HCT116 (cell line): ENCODE results near the gene SMYD3. TPM values are rescaled to one million over a fixed set of nuclear protein-coding genes. Genes with fewer than 3 reads are reported as not detected.
A peak's percentile ranks its signal among the peaks of the same experiment; 100 is the strongest.

Experiments used
- ATAC-seq: fragments of 200-7000 bp; cut with Tn5 transposase; 2 replicates; pipeline ENCODE4 v1.9.1; 2020; ENCODE audit warnings: mild to moderate bottlenecking, moderate library complexity
- BruUV-seq: library from RNA; stranded (reverse); fragments of 400-500 nt; replicated peaks from 2 replicates; lab custom pipeline; 2021; lab: Mats Ljungman, UMichigan
- CTCF ChIA-PET: fragments of 300-600 bp; sonication (Branson Sonifier 250); formaldehyde crosslinking; loops from one replicate; lab custom pipeline; 2021; ENCODE audit warnings: antibody characterized with exemption; lab: Charles Lee
- POLR2A ChIA-PET: fragments of 300-600, 350-600 bp; sonication (Branson Sonifier 250); formaldehyde crosslinking; loops from one replicate; lab custom pipeline; 2021; ENCODE audit warnings: antibody characterized with exemption; lab: Charles Lee
- RAD21 ChIA-PET, 2 experiments: fragments of 300-600 bp; sonication (Branson Sonifier 250); formaldehyde crosslinking; loops; one replicate each; lab custom pipeline; 2023; ENCODE audit warnings: low total read pairs in 2 of 2; ENCODE audit not compliant: uncharacterized antibody in 2 of 2, unreplicated experiment in 2 of 2, low non-redundant PET in 1 of 2; lab: Charles Lee
- DNase-seq: peaks from one replicate; pipeline ENCODE4 v3.0.0-alpha.2; 2010; ENCODE audit warnings: low read depth, low spot score
- H2AFZ ChIP-seq: fragments of 200-600 bp; shearing (Covaris generic), sonication (generic); 2 replicates; pipeline ENCODE4 v1.6.1; 2017; ENCODE audit warnings: low read depth, mixed run types, mixed read lengths, antibody characterized with exemption, low read length; ENCODE audit not compliant: poor library complexity, severe bottlenecking
- H3K27ac ChIP-seq: 2 replicates; pipeline ENCODE4 v1.5.1; 2012; ENCODE audit warnings: low read depth, low read length
- H3K27me3 ChIP-seq: fragments of 200-600 bp; sonication (generic); 2 replicates; pipeline ENCODE4 v1.6.1; 2016; ENCODE audit warnings: mixed run types, low read length, mixed read lengths; ENCODE audit not compliant: insufficient read depth
- H3K36me3 ChIP-seq, 2 experiments: fragments of 200-500 bp in 1 of 2; fragments of 200-600 bp in 1 of 2; sonication (Bioruptor generic) in 1 of 2; sonication (generic) in 1 of 2; 2 replicates each; pipeline versions ENCODE4 v1.5.1 to v1.6.1; 2014 to 2016; ENCODE audit warnings: low read length in 2 of 2, inconsistent platforms in 1 of 2, mixed read lengths in 1 of 2, mixed run types in 1 of 2; ENCODE audit not compliant: insufficient read depth in 2 of 2, control insufficient read depth in 1 of 2
- H3K4me1 ChIP-seq, 2 experiments: fragments of 200-600 bp in 1 of 2; sonication (generic) in 1 of 2; 2 replicates each; pipeline versions ENCODE4 v1.5.1 to v1.6.1; 2012 to 2017; ENCODE audit warnings: low read length in 2 of 2, inconsistent platforms in 1 of 2, mild to moderate bottlenecking in 1 of 2, mixed read lengths in 1 of 2, mixed run types in 1 of 2, moderate library complexity in 1 of 2; ENCODE audit not compliant: insufficient read depth in 2 of 2, control insufficient read depth in 1 of 2
- H3K4me2 ChIP-seq: fragments of 200-600 bp; sonication (generic); 2 replicates; pipeline ENCODE4 v1.6.1; 2017; ENCODE audit warnings: mixed run types, low read length, mixed read lengths
- H3K4me3 ChIP-seq, 2 experiments: fragments of 200-600 bp in 1 of 2; sonication (generic) in 1 of 2; replicated peaks in 1 of 2; 2 replicates each; pipeline ENCODE4 v1.5.1; 2011 to 2016; ENCODE audit warnings: low read length in 2 of 2, control low read depth in 1 of 2, low read depth in 1 of 2, mild to moderate bottlenecking in 1 of 2, mixed read lengths in 1 of 2, mixed run types in 1 of 2
- H3K79me2 ChIP-seq: fragments of 200-600 bp; sonication (generic); 2 replicates; pipeline ENCODE4 v1.6.1; 2017; ENCODE audit warnings: mild to moderate bottlenecking, mixed run types, low read length, moderate library complexity, mixed read lengths; ENCODE audit not compliant: insufficient read depth
- H3K9ac ChIP-seq: fragments of 200-600 bp; sonication (generic); 2 replicates; pipeline ENCODE4 v1.6.1; 2016; ENCODE audit warnings: low read length, mixed read lengths
- H3K9me2 ChIP-seq: fragments of 200-600 bp; sonication (generic), shearing (Covaris generic); 2 replicates; pipeline ENCODE4 v1.6.1; 2017; ENCODE audit warnings: mixed run types, mild to moderate bottlenecking, moderate library complexity; ENCODE audit not compliant: insufficient read depth
- H3K9me3 ChIP-seq, 2 experiments: fragments of 200-500 bp in 1 of 2; fragments of 200-600 bp in 1 of 2; sonication (Bioruptor generic) in 1 of 2; sonication (generic) in 1 of 2; 2 replicates each; pipeline ENCODE4 v1.6.1; 2014 to 2017; ENCODE audit warnings: low read length in 2 of 2, mixed read lengths in 2 of 2, inconsistent platforms in 1 of 2, low read depth in 1 of 2, mild to moderate bottlenecking in 1 of 2, mixed run types in 1 of 2, moderate library complexity in 1 of 2; ENCODE audit not compliant: control insufficient read depth in 1 of 2, insufficient read depth in 1 of 2
- H4K20me1 ChIP-seq: fragments of 200-600 bp; sonication (generic), shearing (Covaris generic); 2 replicates; pipeline ENCODE4 v1.6.1; 2017; ENCODE audit warnings: mixed run types, mild to moderate bottlenecking, moderate library complexity; ENCODE audit not compliant: insufficient read depth
- ATF3 ChIP-seq: IDR thresholded peaks from 2 replicates; pipeline ENCODE4 v1.6.1; 2012
- CBX3 ChIP-seq: IDR thresholded peaks from 2 replicates; pipeline ENCODE4 v1.6.1; 2012; ENCODE audit warnings: low read depth
- EGR1 ChIP-seq: IDR thresholded peaks from 2 replicates; pipeline ENCODE4 v1.6.1; 2012; ENCODE audit warnings: low read depth
- ELF1 ChIP-seq: IDR thresholded peaks from 2 replicates; pipeline ENCODE4 v1.6.1; 2012; ENCODE audit warnings: low read depth, borderline replicate concordance
- EZH2 ChIP-seq: fragments of 200-600 bp; sonication (generic); IDR thresholded peaks from 2 replicates; pipeline ENCODE4 v1.6.1; 2017; ENCODE audit warnings: antibody characterized with exemption, mixed run types
- JUND ChIP-seq: IDR thresholded peaks from 2 replicates; pipeline ENCODE4 v1.6.1; 2012
- MAX ChIP-seq: IDR thresholded peaks from 2 replicates; pipeline ENCODE4 v1.6.1; 2012
- POLR2A ChIP-seq: IDR thresholded peaks from 2 replicates; pipeline ENCODE4 v1.7.0; 2011; ENCODE audit warnings: borderline replicate concordance; ENCODE audit not compliant: insufficient read depth, insufficient read length; ENCODE audit errors: extremely low read depth
- POLR2AphosphoS5 ChIP-seq: IDR thresholded peaks from 2 replicates; pipeline ENCODE4 v1.6.1; 2011; ENCODE audit warnings: mild to moderate bottlenecking, low read depth, low read length, moderate library complexity
- RAD21 ChIP-seq: IDR thresholded peaks from 2 replicates; pipeline ENCODE4 v1.6.1; 2012; ENCODE audit warnings: low read depth, mild to moderate bottlenecking
- SIN3A ChIP-seq: IDR thresholded peaks from 2 replicates; pipeline ENCODE4 v1.6.1; 2012; ENCODE audit warnings: low read depth
- SP1 ChIP-seq: IDR thresholded peaks from 2 replicates; pipeline ENCODE4 v1.6.1; 2012; ENCODE audit warnings: low read depth
- SRF ChIP-seq: IDR thresholded peaks from 2 replicates; pipeline ENCODE4 v1.6.1; 2012; ENCODE audit warnings: low read depth
- TCF7L2 ChIP-seq: IDR thresholded peaks from 2 replicates; pipeline ENCODE4 v1.7.0; 2011; ENCODE audit warnings: borderline replicate concordance, inconsistent platforms; ENCODE audit not compliant: insufficient read depth, insufficient read length; ENCODE audit errors: extremely low read depth
- YY1 ChIP-seq: IDR thresholded peaks from 2 replicates; pipeline ENCODE4 v1.6.1; 2011; ENCODE audit warnings: low read length, low read depth, moderate library complexity, mild to moderate bottlenecking; ENCODE audit not compliant: insufficient replicate concordance; ENCODE audit errors: extremely low read depth
- ZBTB33 ChIP-seq: IDR thresholded peaks from 2 replicates; pipeline ENCODE4 v1.6.1; 2011; ENCODE audit warnings: mild to moderate bottlenecking, low read length, moderate library complexity; ENCODE audit not compliant: insufficient replicate concordance; ENCODE audit errors: extremely low read depth
- ZFX ChIP-seq: fragments of 450-650 bp; IDR thresholded peaks from 2 replicates; pipeline ENCODE4 v1.6.1; 2017
- ZNF274 ChIP-seq: fragments of 200-500 bp; sonication (Bioruptor generic); IDR thresholded peaks from 2 replicates; pipeline ENCODE4 v1.6.1; 2014; ENCODE audit warnings: mild to moderate bottlenecking, low read depth, low read length, inconsistent platforms
- intact Hi-C: fragments of 100-400 bp; cut with micrococcal nuclease; formaldehyde crosslinking; loops from 2 replicates; pipeline ENCODE4 v1.10.0; 2022
- total RNA-seq: library from RNA; stranded (reverse); gene quantifications from one replicate; pipeline ENCODE4 v1.2.1, GENCODE V29; 2021; ENCODE audit not compliant: unreplicated experiment

The SMYD3 gene
- total RNA-seq, 1 experiment from 2014 or later, result 33.6 TPM

- no peak for DNase-seq
- intact Hi-C loops, result no loop called here
These were observed 790.5 kb downstream of the SMYD3 start for GRCh38 chr1:245716561-245716960.

GRCh38 chr1:245715970-245716369, 791.1 kb downstream of the SMYD3 start:
- ChIA-PET CTCF (no interaction called here), RAD21 (interaction anchor here in 1 of 2 experiments (0.6 kb wide), 1 partner anchor 26 kb away, joined by 4 read pairs; no protein-coding TSS in a partner anchor), POLR2A (no interaction called here)
- no peak overlapping the region for H3K4me2 ChIP-seq
- no peak overlapping the region for H3K27ac ChIP-seq
- no peak overlapping the region for H2AFZ ChIP-seq
- no peaks in the 10 kb centered on the region for H4K20me1 ChIP-seq
- H3K9me2 ChIP-seq, result no peaks in the 10 kb centered on the region
- DNase-seq (peak; percentile 26), ATAC-seq (peak; percentile 25; the same call in 1 of the 2 replicates)
- no peaks in the 10 kb centered on the region for H3K36me3 ChIP-seq
- no peak overlapping the region for H3K4me3 ChIP-seq
- intact Hi-C loops, result no loop called here
- no peaks in the 10 kb centered on the region for H3K9me3 ChIP-seq
- no TSS peak for BruUV-seq
- H3K4me1 ChIP-seq, result peaks cover 0 to 6% of the 10 kb centered on the region in 2 experiments; a peak in 2 of 4 replicates
- no peaks in the 10 kb centered on the region for H3K79me2 ChIP-seq
- no peaks in the 10 kb centered on the region for H3K27me3 ChIP-seq
- no peak overlapping the region for H3K9ac ChIP-seq
- TF ChIP-seq SRF (no peak), EZH2 (no peak), ZFX (no peak), POLR2A (no peak), ATF3 (no peak), SP1 (0 out of 2 replicates have a peak, but pooled peaks have one; percentile 26), TCF7L2 (no peak), MAX (no peak), YY1 (no peak), JUND (no peak; the same call in 1 of the 2 replicates), ZNF274 (no peak), RAD21 (no peak), CBX3 (no peak), ELF1 (no peak), POLR2AphosphoS5 (no peak), SIN3A (no peak), ZBTB33 (no peak), EGR1 (no peak)

More at GRCh38 chr1:245716561-245716960, 790.5 kb downstream of the SMYD3 start:
- H3K9ac ChIP-seq, result no peak overlapping the region
- no peaks in the 10 kb centered on the region for H3K9me3 ChIP-seq
- BruUV-seq, result no TSS peak
- ChIA-PET CTCF (interaction anchor here (0.7 kb wide), 1 partner anchor 628 kb away, joined by 3 read pairs; no protein-coding TSS in a partner anchor), RAD21 (interaction anchor here in 1 of 2 experiments (0.6 kb wide), 1 partner anchor 27 kb away, joined by 4 read pairs; no protein-coding TSS in a partner anchor), POLR2A (no interaction called here)
- H3K9me2 ChIP-seq, result no peaks in the 10 kb centered on the region
- H3K36me3 ChIP-seq, result no peaks in the 10 kb centered on the region
- ATAC-seq, result no peak
- no peak overlapping the region for H3K4me2 ChIP-seq
- H3K4me1 ChIP-seq, result peaks cover 0 to 6% of the 10 kb centered on the region in 2 experiments; a peak in 2 of 4 replicates
- H3K27ac ChIP-seq, result no peak overlapping the region
- H3K27me3 ChIP-seq, result no peaks in the 10 kb centered on the region
- H4K20me1 ChIP-seq, result no peaks in the 10 kb centered on the region
- H3K79me2 ChIP-seq, result no peaks in the 10 kb centered on the region
- H3K4me3 ChIP-seq, result no peak overlapping the region
- no peak overlapping the region for H2AFZ ChIP-seq
- TF ChIP-seq EZH2, result no peak
- TF ChIP-seq POLR2AphosphoS5, result no peak
- no peak for TF ChIP-seq EGR1
- TF ChIP-seq ATF3, result no peak
